Mucosa of descending colon (tissue), 3 donors: ENCODE data around the gene RAB6B. TPM values are rescaled to one million over a fixed set of nuclear protein-coding genes. Genes with fewer than 3 reads are reported as not detected.

Experiments used
- ATAC-seq: fragments of 200-7000 bp; cut with Tn5 transposase; one replicate; pipeline ENCODE4 v1.9.1; 2020; ENCODE audit warnings: mild to moderate bottlenecking, moderate library complexity
- DNase-seq, 3 donors: peaks; one replicate each; pipeline ENCODE4 v3.0.0-alpha.2; 2020
- H3K36me3 ChIP-seq: fragments of 200-600 bp; one replicate; pipeline ENCODE4 v1.8.0; 2021; ENCODE audit warnings: low read depth, mild to moderate bottlenecking
- H3K4me1 ChIP-seq: fragments of 200-600 bp; one replicate; pipeline ENCODE4 v1.8.0; 2021; ENCODE audit warnings: low read depth, mild to moderate bottlenecking
- H3K4me3 ChIP-seq: fragments of 200-600 bp; one replicate; pipeline ENCODE4 v1.8.0; 2021; ENCODE audit warnings: mild to moderate bottlenecking
- H3K9me3 ChIP-seq: fragments of 200-600 bp; one replicate; pipeline ENCODE4 v1.8.0; 2021; ENCODE audit warnings: mild to moderate bottlenecking
- CTCF ChIP-seq: fragments of 200-600 bp; IDR thresholded peaks from one replicate; pipeline ENCODE4 v1.8.0; 2022; ENCODE audit warnings: antibody characterized with exemption, mild to moderate bottlenecking
- intact Hi-C, 2 donors: fragments of 100-400 bp; cut with DNase I in 1 of 2; cut with micrococcal nuclease in 1 of 2; formaldehyde crosslinking; loops; one replicate each; pipeline versions ENCODE4 v1.11.0 to v1.11.1; 2022; cut with DNase I, micrococcal nuclease
- total RNA-seq, 3 donors: library from RNA; stranded (reverse); fragmentation: NEBNext Ultra II Directional in 2 of 3; extraction: Animal tissue kit (Norgen Biotek cat#: 25700) in 2 of 3; gene quantifications; one replicate each; pipeline versions ENCODE4 v1.2.1 to v1.2.4, GENCODE V29; 2021 to 2023
- donor health status: DM: no; HTN: no; CAD: no; lungs with moderate emphysema.
- donor health status: DM: no; HTN: no; CAD: no.
- donor health status: DM: no; HTN: yes; CAD: no.

Gene RAB6B
- total RNA-seq, 3 donors from 2014 or later = 4.1 to 11.6 (median 4.8) TPM

- no peak for TF ChIP-seq CTCF
- intact Hi-C loops = no loop called here
- ATAC-seq (no peak), DNase-seq (no peak)
- Histone ChIP-seq H3K4me1 (no peaks in the 10 kb centered on the region), H3K36me3 (no peaks in the 10 kb centered on the region), H3K9me3 (no peaks in the 10 kb centered on the region), H3K4me3 (no peak overlapping the region)
Observed at GRCh38 chr3:133921592-133921991, 25.9 kb upstream of the RAB6B start.

DNA sequence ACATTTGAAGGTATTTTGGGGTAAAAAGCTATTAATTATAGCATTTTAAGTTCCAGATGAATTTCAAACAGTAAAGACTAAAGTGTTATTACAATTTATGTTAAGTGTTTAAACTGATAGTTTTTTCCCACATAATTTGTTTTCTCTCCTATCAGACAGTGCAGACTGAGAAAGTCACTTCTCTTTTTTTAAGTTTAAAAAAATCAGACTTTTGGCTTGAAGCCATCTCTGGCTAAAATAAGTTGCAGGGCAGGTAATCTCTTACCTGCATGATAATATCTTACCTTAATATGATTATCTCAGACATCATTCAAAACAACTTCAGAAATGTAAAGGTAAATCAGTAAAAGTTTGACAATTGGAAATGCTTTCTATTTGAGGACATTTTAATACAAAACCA, 21.5 kb upstream of the RAB6B start:
- H3K4me3 ChIP-seq = no peak overlapping the region
- DNase-seq (no peak), ATAC-seq (no peak)
- no peak for TF ChIP-seq CTCF
- intact Hi-C loops = no loop called here
- no peaks in the 10 kb centered on the region for H3K36me3 ChIP-seq
- no peaks in the 10 kb centered on the region for H3K9me3 ChIP-seq
- H3K4me1 ChIP-seq = no peaks in the 10 kb centered on the region

DNA sequence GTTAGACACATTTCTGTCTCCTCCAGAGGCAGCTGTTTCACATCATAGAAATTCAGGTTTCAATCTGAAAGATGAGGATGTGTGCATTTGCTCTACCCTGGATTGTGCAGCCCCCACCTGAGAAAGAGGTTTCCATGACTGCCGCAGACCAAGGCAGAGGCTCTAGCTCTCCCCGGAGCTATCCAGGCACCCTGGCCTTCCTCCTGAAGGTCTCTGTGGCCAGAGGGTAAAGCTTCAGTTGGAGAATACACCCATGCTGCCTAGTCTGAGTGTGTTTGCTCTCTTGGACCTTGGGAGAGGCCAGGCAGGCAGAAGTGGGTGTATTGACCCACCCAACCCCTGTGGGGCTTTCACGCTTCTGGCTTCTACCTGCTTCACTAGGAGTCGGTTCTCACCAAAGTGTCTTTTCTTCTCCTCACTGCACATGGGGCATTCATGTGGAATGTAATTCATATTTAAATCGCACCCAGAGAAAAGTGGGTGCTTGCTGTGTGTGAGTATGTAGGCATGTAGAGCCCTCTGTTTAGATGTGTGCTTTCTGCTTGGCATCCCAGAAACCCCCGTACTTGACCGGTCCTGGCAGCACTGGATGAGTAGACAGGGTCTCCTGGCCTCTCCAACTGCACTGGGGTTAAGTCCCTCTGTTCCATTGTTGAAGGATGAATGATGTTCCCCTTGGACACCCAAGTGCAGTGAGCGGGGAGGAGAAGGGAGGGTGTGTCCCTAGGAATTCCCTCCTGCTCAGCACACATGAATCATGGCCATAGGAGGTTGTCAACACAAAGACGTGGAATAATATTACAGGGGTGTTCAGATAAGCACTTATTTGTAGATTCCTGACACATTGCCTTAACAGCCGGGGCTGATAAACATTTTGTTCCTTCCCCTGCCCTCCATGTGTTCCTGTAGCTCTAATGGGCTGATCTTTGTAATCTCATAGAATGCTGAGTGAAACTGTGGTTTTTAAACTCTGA, 20.3 kb upstream of the RAB6B start:
- intact Hi-C loops = no loop called here
- Histone ChIP-seq H3K4me3 (no peak overlapping the region), H3K36me3 (no peaks in the 10 kb centered on the region), H3K4me1 (no peaks in the 10 kb centered on the region), H3K9me3 (no peaks in the 10 kb centered on the region)
- no peak for DNase-seq
- no peak for ATAC-seq
- TF ChIP-seq CTCF = no peak

GRCh38 chr3:133914839-133915600, 19.3 kb upstream of the RAB6B start:
- intact Hi-C loops = no loop called here
- Histone ChIP-seq H3K4me3 (no peak overlapping the region), H3K9me3 (no peaks in the 10 kb centered on the region), H3K36me3 (no peaks in the 10 kb centered on the region), H3K4me1 (no peaks in the 10 kb centered on the region)
- DNase-seq = no peak
- TF ChIP-seq CTCF = no peak
- ATAC-seq = no peak

DNA sequence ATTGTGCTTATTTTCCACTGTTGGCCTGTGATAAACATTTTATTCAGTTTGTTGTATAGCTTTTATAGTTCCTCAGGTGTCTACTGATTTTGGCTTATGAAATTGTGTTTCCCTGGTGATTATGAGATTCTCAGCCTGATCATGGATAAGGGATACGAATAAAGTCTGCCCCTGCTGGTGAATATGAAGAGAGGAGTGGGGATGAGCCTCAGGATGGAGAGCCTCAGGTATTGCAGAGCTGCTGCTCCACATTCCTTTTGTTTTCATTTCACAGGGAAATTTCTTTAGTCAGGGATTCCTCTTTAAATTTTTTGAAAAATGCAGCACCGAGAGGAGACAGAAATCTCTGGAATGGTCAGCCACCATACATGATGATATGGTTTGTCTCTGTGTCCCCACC, 14.7 kb upstream of the RAB6B start:
- no peaks in the 10 kb centered on the region for H3K36me3 ChIP-seq
- intact Hi-C loops = no loop called here
- DNase-seq = no peak
- H3K9me3 ChIP-seq = no peaks in the 10 kb centered on the region
- no peak overlapping the region for H3K4me3 ChIP-seq
- no peaks in the 10 kb centered on the region for H3K4me1 ChIP-seq
- TF ChIP-seq CTCF = no peak
- ATAC-seq = no peak
